Stimulated activated CD4-positive, alpha-beta T cell treated with anti-CD3 and anti-CD28 coated beads, TNF-alpha, amount 100 ng/mL, for 4 hours (primary cell): ENCODE measurements around the gene EPHA1.
"Not testable (repeated sequence)": the region's sequence is repeated elsewhere in the genome, so short reads cannot be mapped to it uniquely, and the experiment has no call there.

Experiments used
- DNase-seq, 3 experiments: peaks; one replicate each; pipeline ENCODE4 v3.0.0-alpha.2; 2020; ENCODE audit warnings: low read depth in 3 of 3

The EPHA1 gene

GRCh38 chr7:143431109-143431508 is 22.5 kb upstream of the EPHA1 start:
- no peak for DNase-seq

GRCh38 chr7:143429770-143430698 is 21.4 kb upstream of the EPHA1 start:
- no peak for DNase-seq

DNA sequence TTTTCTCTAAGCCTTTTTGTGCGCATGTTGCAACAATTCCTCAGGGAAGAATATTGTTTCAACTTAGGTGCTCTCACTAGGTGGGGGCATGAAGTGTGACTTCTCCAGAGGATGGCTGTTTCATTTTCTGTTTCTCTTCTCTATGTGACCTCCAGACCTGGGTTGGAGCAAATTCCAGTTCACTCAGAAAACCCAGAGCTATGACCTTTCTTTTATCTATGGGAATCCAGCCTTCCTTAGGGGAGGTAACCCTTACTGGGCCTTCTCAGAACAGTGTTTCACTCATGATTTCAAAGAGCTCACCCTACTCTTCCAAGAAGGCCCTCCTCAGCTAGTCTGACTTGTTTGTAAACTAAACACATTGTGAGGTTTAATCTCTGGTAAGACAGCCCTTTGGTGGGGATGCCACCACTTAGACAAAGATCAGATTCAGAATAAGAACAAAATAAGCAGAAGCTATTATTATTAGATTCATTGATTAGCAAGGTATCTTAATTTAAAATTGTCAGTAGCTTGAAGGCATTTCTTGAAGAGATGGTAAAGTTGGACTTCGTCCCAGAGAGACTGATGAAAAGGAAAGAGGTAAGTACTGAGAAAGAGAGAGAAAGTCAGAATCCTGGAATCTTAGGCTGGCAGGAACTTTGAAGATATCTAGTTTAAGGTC is 18.0 kb upstream of the EPHA1 start:
- no peak for DNase-seq

- DNase-seq: not testable (repeated sequence)
Measured at GRCh38 chr7:143424476-143424875, 15.8 kb upstream of the EPHA1 start.

- no peak for DNase-seq
Measured at GRCh38 chr7:143422033-143422432, 13.4 kb upstream of the EPHA1 start.

DNA sequence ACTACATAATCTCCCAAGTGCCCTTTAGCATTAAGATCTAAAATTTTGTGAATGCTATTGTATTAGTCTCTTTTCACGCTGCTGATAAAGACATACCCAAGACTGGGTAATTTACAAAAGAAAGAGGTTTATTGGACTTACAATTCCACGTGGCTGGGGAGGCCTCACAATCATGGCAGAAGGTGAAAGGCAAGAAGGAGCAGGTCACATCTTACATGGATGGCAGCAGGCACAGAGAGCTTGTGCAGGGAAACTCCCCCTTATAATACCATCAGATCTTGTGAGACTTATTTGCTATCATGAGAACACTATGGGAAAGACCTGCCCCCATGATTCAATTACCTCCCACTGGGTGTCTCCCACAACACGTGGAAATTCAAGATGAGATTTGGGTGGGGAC is 12.0 kb upstream of the EPHA1 start:
- DNase-seq: not testable (repeated sequence)

- DNase-seq: no peak
Measured at GRCh38 chr7:143419880-143420279, 11.2 kb upstream of the EPHA1 start.

DNA sequence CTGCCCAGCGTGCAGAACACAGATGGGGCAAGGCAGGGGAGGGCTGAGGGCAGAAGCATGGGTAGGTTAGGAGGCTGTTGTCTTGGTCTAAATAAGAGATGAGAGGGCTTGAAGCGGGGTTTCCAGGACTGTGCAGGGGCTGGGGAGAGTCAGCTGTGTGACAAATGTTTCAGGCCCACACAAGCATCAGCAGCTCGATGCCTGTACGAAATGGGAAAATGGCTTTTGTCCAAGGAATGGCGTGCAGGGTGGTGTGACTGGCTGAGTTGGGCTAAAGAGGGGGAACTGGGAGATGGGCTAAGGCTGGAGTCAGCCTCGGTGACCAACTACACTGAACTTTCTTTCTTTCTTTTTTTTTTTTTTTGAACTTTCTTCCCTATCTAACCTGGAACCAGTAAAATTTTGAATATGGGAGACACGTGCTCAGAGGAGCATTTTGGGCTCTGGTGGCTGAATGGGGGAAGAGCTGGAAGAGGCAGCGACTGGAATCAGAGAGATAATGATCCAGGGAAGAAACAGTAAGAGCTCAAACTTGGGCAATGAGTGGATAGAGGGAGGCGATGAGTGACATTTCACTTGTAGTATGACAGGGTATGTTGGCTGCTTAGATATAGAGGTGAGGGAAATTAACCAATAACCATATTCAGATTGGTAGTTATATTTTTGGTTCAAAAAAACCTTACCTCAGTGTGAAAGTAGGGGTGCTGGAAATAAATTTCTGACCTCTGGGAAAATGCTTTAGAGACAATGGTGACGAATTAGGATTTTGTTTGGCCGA is 10.2 kb upstream of the EPHA1 start:
- no peak for DNase-seq

- DNase-seq: no peak
Measured at GRCh38 chr7:143417734-143418383, 9.2 kb upstream of the EPHA1 start.

GRCh38 chr7:143416565-143417149 is 8.0 kb upstream of the EPHA1 start:
- no peak for DNase-seq

- no peak for DNase-seq
Measured at GRCh38 chr7:143415742-143416397, 7.2 kb upstream of the EPHA1 start.

DNA sequence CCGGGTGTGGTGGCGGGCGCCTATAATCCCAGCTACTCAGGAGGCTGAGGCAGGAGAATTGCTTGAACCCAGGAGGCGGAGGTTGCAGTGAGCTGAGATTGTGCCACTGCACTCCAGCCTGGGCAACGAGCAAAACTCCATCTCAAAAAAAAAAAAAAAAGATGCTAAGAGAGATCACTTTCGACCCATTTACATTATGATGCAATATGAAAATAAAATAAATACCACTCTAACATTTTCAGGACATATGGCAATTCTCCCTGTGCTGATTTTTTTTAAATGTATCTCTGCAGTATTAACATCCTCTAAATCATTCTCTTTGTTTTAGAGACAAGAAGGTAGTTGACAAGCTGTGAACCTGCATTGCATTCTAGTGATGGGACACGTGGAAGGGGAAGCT is 6.6 kb upstream of the EPHA1 start:
- DNase-seq: not testable (repeated sequence)

- no peak for DNase-seq
Measured at GRCh38 chr7:143413123-143413522, 4.5 kb upstream of the EPHA1 start.

GRCh38 chr7:143411976-143412708 is 3.5 kb upstream of the EPHA1 start:
- DNase-seq: no peak

DNA sequence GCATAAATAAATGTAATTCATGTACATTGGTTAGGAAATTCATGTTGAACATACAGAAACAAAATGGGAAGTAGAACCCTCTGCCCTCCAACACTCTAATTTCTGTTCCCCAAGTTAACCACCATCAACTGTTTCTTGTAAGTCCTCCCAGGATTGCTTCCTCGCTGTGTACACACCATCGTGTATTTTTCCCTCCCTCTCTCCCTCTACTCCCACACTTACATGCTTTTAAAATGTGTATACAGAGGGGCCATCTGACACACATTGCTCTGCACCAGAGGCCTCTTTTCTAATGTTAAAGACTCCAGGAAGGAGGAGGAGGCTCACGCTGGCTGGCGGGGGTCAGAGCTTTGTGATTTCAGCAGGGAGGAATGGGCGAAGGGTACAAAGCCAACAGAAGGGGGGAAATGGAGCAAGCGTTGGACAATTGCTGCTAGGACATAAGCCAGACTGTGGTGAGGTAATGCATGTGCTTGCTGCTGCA is 1.9 kb upstream of the EPHA1 start:
- no peak for DNase-seq

DNA sequence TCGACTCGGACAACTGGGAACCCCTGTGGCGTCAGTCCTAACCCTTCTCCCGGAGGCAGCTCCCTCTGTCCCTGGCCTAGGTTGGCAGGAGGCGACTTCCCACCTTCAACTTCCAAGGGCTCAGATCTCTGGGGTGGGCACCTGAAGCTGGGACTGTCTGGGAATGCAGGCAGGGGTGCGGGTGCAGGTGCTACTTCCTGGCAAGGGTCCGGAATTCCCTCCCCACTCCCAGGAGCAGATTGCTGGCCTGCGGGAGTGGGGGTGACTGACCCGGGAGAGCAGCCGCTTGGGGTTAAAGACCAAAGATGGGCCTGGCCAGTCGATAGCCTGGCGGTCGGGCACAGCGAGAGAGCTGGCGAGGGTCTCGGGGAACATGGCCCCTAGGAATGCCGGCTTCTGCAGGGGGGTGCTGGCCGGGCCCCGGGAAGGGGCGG is 387 bp downstream of the EPHA1 start:
- no peak for DNase-seq

DNA sequence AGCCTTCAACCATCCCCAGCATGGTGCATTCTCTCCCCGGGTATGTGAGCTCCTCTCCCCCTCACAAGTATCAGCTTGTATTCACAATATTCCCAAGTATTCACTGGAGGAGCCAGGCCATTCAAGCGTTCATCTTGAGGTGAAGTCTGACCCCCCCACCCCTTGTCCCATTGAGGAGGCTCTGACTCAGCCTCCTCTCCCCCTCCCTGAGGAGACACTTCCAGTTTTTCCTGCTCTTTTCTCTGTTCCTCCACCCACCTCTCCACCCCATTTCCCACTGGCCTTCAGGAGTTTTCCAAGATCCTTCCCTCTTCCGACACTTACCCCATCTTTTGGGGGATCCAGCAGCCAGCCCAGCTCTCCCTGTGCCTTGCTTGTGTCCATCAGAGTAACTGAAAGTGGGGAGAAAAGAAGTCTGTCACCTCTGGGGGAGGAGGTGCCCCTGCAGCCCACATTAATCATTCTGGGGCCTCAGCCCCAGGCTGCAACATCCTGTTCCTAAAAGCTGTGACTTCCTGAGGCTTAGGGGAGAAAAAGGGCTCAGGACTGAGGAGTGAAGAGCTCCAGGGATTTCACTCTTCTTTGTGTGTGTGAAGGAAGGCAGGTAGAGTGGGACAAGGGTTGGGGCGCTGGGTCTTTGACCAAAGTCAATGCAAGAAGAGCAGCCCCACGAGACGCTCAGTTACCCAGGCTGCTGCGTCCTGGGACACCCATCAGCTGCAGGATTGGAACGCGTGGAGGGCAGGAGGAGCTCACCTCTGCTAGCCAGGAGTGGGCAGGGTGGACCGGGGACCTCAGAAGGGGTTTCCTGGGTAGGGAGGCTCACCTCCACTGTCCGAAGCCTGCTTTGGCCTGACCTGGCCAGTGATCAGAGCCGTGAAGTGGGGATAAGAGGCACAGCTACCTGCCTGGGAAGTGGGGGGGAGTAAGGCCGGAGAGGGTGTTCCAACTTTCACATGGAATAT is 1.1 kb downstream of the EPHA1 start:
- no peak for DNase-seq

GRCh38 chr7:143406002-143406357 is 2.7 kb downstream of the EPHA1 start:
- DNase-seq: no peak
